ENCODE results near the gene TFB2M.

TFB2M gene

DNA sequence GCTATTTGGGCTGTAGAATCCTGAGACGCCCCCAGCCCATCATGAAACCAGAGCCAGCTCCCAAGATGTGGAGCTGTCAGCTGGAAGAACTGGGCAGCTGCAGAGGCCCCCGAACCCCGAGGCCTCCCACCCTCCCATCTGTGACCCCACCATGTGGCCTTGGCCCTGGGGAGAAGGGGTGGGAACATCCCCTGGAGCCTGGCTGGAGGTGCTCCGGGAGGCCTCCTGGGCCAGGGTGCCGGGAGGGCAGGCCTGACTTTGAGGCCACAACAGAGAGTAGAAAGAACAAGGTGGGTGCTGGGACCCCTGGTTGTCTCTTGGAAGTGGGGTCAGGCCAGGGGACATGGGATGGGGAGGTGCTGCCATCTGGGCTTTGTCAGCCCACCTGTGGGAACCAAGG is 53.0 kb downstream of the TFB2M start:
- DNase-seq (ENCODE audit: low spot score): no peak

- no peak for DNase-seq (ENCODE audit: low spot score)
Measured at GRCh38 chr1:246512635-246513034, 53.4 kb downstream of the TFB2M start.

DNA sequence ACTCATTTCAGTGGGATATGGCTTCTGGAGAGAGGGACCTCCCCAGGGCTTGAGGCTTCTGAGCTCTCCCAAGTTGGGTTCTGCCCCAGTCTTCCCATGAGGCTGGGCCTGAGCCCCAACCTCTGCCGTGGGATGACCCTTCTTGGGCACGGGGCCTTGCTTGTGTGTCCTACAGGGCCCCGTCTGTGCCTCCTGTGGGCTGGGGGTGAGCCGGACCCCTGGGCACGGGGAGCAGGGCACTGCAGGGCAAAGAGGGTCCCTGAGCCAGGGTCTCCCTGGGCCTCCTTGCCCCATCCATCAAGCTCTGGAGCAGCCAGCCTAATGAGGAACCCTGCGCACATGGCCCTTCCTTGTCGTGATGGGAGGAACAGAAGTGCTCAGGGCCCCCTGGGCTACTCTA is 53.8 kb downstream of the TFB2M start:
- DNase-seq (ENCODE audit: low spot score): no peak

- DNase-seq (ENCODE audit: low spot score): no peak
Measured at GRCh38 chr1:246511203-246511602, 54.9 kb downstream of the TFB2M start.

GRCh38 chr1:246510147-246511030 is 55.7 kb downstream of the TFB2M start:
- no peak for DNase-seq (ENCODE audit: low spot score)

DNA sequence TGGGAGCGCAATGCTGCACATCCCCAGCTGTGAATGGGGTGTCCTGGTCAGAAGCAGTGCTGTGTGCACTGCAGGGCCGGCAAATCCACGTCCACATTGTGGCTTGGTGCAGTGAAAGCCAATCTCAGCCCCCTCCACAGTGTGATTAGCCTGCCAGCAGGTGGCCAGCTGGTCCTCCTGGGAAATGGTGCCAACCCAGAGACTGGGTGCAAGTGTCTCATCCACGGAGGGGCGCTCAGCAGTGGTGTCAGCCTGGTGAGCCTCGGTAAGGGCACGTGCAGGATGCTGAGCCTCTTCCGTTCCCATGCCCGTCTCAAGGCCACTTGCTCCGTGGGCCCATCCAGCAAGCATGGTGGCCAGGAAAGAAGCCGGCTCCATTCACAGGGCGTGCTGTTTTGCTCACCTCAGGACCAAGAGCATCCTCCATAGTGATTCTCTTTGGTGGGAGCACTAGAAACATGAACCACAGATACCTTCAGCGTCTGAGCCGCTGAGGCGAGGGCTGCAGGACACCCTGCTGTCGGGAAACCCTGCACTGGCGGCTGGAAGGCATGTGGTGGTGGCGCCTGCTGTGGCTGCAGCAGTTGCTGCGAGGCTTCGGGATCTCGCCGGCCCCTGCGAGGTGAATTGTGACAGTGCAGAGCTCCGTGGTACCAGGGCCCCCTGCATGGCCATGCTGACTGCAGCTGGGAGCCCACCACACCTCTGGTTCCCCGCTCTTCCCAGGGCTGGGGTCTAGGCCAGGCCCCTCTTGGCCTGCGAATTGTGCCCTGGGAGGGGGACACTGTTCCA is 57.0 kb downstream of the TFB2M start:
- no peak for DNase-seq (ENCODE audit: low spot score)

DNA sequence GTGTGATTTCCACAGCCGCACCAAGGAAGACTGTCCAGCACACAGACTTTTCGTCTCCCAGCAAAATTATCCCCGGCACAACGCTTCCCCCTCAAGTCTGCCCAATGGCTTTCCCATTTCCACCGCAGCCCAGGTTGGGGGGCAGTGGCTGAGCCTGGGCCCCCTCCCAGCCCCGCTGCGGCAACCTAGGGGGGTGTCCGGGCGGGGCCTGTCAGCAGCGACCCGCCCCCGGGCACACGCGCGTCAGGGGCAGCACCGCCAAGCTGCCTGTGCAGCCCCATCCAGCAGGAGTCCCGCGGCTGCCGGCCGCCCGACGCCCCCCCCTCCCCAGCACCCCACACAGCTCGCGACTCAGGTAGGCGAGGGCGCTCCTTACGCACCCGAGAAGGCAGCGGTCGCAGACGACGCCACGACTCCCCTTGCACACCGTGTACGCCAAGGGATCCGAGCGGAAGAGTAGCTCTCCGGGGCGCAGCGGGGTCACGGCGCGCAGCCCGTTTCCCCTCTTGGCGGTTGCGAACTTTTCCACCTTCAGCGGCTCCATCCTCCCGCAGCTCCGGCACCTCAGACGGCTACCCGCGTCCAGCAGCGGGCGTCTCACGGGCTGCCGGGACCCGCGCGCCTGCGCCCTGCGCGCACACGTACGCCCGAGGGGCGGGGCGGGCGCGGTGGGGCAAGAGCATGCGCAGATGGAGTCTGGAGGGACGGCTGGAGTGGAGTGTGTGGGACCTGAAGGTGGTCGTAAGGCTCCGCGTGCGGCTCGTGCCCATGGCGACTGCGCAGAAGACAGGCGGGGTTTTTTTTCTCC is 59.2 kb downstream of the TFB2M start, which contains the start of gene SMYD3:
TSS of gene SMYD3 (minus strand) at position 606 of the 808 bp plus-strand sequence.
- DNase-seq (ENCODE audit: low spot score): peak; percentile 77

- DNase-seq (ENCODE audit: low spot score): no peak
Measured at GRCh38 chr1:246506367-246506673, 59.7 kb downstream of the TFB2M start.

DNA sequence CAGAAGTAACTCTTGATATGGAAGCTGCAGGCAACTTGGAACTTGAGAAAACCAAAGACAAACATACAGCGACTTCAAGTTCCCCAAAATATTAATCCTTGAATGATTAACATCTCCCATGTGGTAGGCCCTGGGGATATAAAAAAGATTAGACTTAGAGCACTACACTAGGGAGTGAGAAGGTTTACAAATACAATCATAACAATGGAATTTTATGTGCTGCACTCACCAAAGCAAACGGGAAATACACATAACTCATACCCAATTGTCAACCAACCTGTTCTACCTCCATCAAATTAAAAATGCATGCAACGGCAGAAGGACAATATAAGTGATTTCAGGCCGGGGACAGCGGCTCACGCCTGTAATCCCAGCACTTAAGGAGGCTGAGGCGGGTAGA is 62.7 kb downstream of the TFB2M start:
- DNase-seq (ENCODE audit: low spot score): no peak

DNA sequence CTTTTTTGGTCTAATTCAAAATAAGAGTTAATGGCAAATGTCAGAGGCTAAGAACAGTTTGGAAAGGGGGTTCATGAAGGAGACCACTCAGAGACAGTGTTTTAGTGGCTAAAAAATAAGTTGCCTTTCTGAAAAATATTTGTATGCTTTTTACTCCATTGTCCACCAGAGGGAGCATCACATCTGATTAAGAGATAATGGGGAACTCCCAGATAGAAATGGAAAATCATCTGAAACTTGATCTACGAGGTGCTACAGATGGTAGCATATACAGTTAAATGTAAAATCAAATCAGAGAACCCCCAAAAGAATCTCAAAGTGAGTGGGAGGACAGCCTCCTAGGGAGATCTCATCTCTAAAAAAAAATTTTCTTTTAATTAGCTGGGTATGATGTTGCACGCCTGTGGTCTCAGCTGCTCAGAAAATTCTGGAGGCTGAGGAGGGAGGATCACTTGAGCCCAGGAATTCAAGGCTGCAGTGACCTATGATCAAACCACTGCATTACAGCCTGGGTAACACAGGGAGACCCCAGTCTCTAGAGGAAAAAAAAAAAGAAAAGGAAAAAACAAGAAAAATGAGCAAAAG is 68.6 kb downstream of the TFB2M start:
- peak; percentile 78 for DNase-seq (ENCODE audit: low spot score)

GRCh38 chr1:246492611-246493245 is 73.3 kb downstream of the TFB2M start:
- DNase-seq (ENCODE audit: low spot score): peak; percentile 35

DNA sequence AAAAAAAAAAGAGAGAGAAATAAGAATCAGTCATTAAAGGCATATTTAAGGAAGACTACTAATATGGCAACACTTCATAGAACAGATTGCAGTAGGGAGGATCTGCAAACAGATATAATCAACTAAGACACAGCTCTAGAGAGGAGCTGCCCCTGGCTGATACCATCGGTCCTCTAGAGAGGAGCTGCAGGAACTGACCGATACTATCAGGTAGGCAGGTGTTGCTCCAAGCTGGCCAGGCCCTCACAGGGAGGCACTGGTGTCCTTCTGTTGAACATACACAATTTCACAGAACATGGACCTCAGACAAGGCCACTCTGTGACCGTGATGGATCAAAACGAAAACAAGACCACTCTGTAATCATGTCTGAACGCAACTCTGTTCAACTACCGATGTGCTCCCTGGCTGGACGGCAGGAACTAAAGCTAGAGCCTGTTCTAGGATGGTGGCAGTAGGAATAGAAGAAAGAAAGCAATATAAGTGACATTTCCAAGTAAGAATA is 74.5 kb downstream of the TFB2M start:
- DNase-seq (ENCODE audit: low spot score): no peak

All from hematopoietic multipotent progenitor cell treated with erythropoietin and hydrocortisone succinate and interleukin-3 and kit ligand, for 15 days (in vitro differentiated cells).